Stimulated activated CD4-positive, alpha-beta T cell treated with anti-CD3 and anti-CD28 coated beads, Interleukin-1b, Interleukin-23, amount 100 ng/mL, for 4 hours (primary cell): ENCODE results near the gene FAM124A.
"Not testable (repeated sequence)": the region's sequence is repeated elsewhere in the genome, so short reads cannot be mapped to it uniquely, and the experiment has no call there.

Experiments
- DNase-seq, 2 donors: peaks; one replicate each; pipeline ENCODE4 v3.0.0-alpha.2; 2020; ENCODE audit warnings: low read depth in 2 of 2

Gene FAM124A

DNA sequence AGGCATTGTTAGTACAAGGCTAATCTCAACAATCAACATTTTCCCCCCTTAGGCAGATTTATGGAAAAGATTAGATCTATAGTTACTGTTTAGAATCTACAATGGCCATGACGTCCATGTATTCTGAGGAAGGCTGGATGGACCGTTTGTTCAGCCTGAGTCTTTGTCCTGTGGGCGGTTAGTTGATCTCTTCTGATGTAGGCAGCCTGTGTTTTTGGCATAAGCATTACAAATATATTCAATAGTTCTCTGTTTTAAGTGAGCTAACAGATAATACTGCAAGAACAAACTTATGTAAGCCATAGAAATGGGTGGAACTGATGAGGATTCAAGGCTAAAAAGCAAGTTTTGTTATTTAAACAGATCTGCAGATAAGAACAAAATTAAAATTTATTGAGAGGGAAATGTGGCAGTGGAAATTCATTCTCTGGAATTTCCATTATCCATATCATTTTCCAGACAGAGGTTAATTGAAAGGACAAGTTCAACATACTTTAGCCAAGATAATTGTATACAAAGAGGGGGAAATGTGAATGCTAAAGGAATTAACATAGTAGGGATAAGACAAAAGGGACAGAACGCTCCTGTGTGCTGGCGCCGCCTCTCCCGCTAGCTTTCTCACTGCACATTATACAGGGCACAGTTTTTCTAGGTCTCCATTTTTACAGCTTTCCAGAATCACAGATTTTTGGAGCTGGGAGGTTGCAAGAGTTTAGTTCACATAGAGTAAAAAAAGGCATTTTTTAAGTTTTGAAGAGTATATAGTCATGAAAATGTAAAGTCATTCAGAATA, 48.6 kb downstream of the FAM124A start:
- DNase-seq = no peak

DNA sequence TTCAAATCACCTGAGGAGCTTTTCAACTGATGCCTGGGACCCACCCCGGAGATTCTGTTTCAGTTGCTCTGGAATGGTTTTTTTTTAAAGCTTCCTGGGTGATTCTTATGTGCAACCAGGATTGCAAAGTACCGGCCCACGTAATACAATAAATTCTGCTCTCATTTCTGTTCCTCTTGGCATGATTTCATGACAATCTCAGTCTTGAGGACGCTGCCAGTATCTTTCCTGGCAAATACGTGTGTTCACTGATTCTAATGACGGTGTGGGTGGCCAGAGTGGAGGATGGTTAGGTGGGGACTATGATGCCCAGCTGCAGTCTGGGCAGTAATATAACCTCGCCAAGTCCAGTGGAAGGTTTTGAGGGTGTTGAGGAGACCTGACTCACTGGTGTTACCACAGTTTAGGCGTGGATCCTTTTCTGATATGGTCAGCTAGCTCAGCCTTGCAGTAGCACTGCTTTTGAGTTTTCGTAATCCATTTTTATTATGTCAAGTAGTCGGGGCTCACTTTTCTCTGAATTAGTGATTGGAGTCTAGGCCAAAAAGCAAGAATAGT, 49.4 kb downstream of the FAM124A start:
- DNase-seq = no peak

DNA sequence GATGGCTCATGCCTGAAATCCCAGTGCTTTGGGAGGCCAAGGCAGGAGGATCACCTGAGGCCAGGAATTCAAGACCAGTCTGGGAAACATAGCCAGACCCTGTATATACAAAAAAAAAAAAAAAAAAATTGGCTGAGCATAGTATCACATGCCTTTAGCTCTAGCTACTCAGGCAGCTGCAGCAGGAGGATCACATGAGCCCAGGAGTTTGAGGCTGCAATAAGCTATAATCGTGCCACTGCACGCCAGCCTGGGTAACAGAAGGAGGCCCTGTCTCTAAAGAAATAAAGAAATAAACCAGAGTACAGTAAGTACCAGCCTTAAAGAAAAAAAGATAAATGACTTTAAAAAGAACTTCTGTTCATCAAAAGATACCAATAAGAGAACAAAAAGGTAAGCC, 52.9 kb downstream of the FAM124A start:
- DNase-seq = no peak

GRCh38 chr13:51276636-51277035, 54.4 kb downstream of the FAM124A start:
- DNase-seq = no peak

DNA sequence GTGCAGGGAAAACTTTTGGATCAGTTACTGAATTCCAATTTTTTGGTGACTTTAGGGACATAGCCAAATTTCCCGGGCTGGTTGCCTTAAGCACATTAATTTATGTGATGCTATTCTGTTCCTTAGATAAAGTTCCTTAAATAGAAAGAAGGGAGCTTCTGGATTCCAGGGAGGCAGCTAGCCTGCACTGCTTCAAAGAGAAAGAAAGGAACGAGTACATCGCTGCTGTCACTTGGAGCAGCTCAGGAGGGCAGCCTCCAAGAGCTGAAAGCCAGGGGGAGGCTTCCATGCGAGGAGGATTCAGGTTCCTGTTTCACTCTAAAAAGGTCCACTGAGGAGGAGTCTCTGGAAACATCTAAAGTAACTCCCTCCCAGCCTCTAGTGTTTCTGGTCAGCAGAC, 55.7 kb downstream of the FAM124A start:
- DNase-seq = no peak

- DNase-seq = no peak
Measured at GRCh38 chr13:51278426-51279130, 56.4 kb downstream of the FAM124A start.

GRCh38 chr13:51280379-51280940, 58.3 kb downstream of the FAM124A start:
- no peak for DNase-seq

GRCh38 chr13:51282322-51282721, 60.1 kb downstream of the FAM124A start:
- DNase-seq = no peak

- not testable (repeated sequence) for DNase-seq
Measured at GRCh38 chr13:51282923-51283322, 60.7 kb downstream of the FAM124A start.

- DNase-seq = no peak
Measured at GRCh38 chr13:51283371-51283770, 61.2 kb downstream of the FAM124A start.

GRCh38 chr13:51284339-51284738, 62.1 kb downstream of the FAM124A start:
- DNase-seq = no peak

GRCh38 chr13:51286135-51287002, 64.2 kb downstream of the FAM124A start:
- DNase-seq = peak; percentile 53 to 70

DNA sequence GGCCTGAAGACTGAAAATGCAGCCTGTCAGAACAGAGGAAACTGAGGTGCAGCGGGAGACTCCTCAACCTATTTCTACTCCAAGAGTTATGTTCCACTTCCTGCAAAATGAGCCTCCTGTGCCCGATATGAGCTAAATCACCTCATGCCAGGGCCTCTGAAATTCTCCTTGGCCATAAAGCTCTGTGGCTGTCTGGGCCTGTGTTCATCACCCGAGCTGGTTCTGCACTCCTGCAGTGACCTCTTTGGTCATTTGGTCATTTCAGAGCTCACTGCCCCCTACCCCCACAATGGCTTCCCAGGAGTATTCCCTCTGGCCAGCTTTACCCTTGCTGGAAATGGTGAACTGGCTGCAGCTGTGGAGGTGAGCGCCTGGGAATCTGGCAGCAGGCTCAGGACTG, 65.6 kb downstream of the FAM124A start:
- DNase-seq = no peak

DNA sequence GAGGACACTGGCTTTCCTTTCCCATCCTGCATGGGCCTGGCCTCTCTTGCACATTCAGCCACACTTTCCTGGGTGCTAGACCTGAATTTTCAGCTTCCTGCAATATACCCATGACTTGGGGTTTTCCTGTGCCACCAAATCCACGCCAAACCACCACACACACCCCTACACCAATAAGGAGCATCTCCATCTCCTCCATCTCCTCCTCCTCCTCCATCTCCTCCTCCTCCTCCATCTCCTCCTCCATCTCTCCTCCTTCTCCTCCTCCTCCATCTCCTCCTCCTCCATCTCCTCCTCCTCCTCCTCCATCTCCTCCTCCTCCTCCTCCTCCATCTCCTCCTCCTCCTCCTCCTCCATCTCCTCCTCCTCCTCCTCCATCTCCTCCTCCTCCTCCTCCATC, 66.1 kb downstream of the FAM124A start:
- not testable (repeated sequence) for DNase-seq

- no peak for DNase-seq
Measured at GRCh38 chr13:51291341-51291740, 69.1 kb downstream of the FAM124A start.

- DNase-seq = no peak
Measured at GRCh38 chr13:51292000-51292565, 69.9 kb downstream of the FAM124A start.

DNA sequence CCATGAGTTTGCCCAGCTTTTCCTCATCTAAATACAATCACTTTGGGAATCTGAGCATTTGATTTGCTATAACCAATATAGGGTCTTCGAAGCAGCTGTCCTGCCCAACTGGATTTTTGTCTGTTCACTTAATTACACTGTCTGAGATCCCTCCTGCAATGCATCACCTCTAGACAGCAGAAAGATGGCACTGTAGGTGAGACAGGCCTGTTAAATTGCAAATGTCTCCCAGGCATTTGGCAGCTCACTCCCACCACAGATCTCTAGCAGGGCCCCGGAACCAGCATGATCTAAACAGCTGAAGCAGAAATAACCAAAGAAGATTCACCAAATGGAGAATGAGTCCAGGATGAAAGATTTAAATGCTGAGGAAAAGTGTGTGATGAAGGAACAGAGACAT, 75.4 kb downstream of the FAM124A start:
- no peak for DNase-seq

DNA sequence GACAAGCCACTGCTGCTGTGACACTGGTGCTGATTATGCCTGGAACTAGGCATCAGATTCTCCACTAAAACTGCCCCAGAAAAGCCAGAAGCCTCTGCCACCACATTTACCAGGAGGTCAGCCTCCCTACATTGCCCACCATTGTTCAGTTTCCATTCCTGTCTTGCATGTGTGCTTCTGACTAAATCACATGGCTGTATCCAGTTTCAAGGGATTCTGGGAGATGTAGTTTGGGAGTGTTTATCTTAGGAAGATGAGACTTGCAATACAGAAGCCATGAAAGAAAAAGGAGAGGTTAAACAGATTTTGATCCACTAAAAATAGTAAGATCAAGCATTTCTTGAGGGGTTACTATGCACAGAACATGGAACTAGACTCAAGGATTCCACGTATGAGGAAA, 76.6 kb downstream of the FAM124A start:
- DNase-seq = no peak

GRCh38 chr13:51303063-51303552, 80.9 kb downstream of the FAM124A start:
- no peak for DNase-seq

GRCh38 chr13:51303882-51304281, 81.7 kb downstream of the FAM124A start:
- no peak for DNase-seq
